ENCODE data around the gene ADAM19.

ADAM19 gene

GRCh38 chr5:157554179-157555036 is 21.2 kb downstream of the ADAM19 start:
- H3K4me3 ChIP-seq: no peak overlapping the region
- no peaks in the 10 kb centered on the region for H3K36me3 ChIP-seq (ENCODE audit: insufficient read depth, low read length)
- no peak overlapping the region for H3K27ac ChIP-seq
- H3K9ac ChIP-seq (ENCODE audit: insufficient read length): no peak overlapping the region
- TF ChIP-seq POLR2AphosphoS5 (IDR thresholded peaks at IDR 0.05; ENCODE audit: borderline replicate concordance, low read depth, low read length) (no peak), FOXP2 (optimal IDR thresholded peaks at IDR 0.05; ENCODE audit: control extremely low read depth, extremely low read length, insufficient read depth) (no peak), EZH2 (IDR thresholded peaks at IDR 0.05) (no peak)
- H3K9me3 ChIP-seq (ENCODE audit: low read depth, low read length): no peaks in the 10 kb centered on the region
- DNase-seq (ENCODE audit: low read depth, low spot score): no peak

- Histone ChIP-seq H3K4me3 (no peak overlapping the region), H3K9ac (ENCODE audit: insufficient read length) (no peak overlapping the region), H3K9me3 (ENCODE audit: low read depth, low read length) (no peaks in the 10 kb centered on the region), H3K27ac (no peak overlapping the region), H3K36me3 (ENCODE audit: insufficient read depth, low read length) (no peaks in the 10 kb centered on the region)
- TF ChIP-seq FOXP2 (optimal IDR thresholded peaks at IDR 0.05; ENCODE audit: control extremely low read depth, extremely low read length, insufficient read depth) (no peak), POLR2AphosphoS5 (IDR thresholded peaks at IDR 0.05; ENCODE audit: borderline replicate concordance, low read depth, low read length) (no peak)
- no peak for DNase-seq (ENCODE audit: low read depth, low spot score)
Measured at GRCh38 chr5:157552650-157553049, 22.9 kb downstream of the ADAM19 start.

GRCh38 chr5:157550663-157551062 is 24.9 kb downstream of the ADAM19 start:
- no peak for DNase-seq (ENCODE audit: low read depth, low spot score)
- Histone ChIP-seq H3K27ac (no peak overlapping the region), H3K36me3 (ENCODE audit: insufficient read depth, low read length) (no peaks in the 10 kb centered on the region), H3K4me3 (no peak overlapping the region), H3K9me3 (ENCODE audit: low read depth, low read length) (no peaks in the 10 kb centered on the region), H3K9ac (ENCODE audit: insufficient read length) (no peak overlapping the region)
- TF ChIP-seq EZH2 (IDR thresholded peaks at IDR 0.05): no peak
- no peak for TF ChIP-seq POLR2AphosphoS5 (IDR thresholded peaks at IDR 0.05; ENCODE audit: borderline replicate concordance, low read depth, low read length)
- TF ChIP-seq FOXP2 (optimal IDR thresholded peaks at IDR 0.05; ENCODE audit: control extremely low read depth, extremely low read length, insufficient read depth): no peak

GRCh38 chr5:157549954-157550549 is 25.5 kb downstream of the ADAM19 start:
- Histone ChIP-seq H3K9me3 (ENCODE audit: low read depth, low read length) (no peaks in the 10 kb centered on the region), H3K27ac (no peak overlapping the region), H3K36me3 (ENCODE audit: insufficient read depth, low read length) (no peaks in the 10 kb centered on the region), H3K9ac (ENCODE audit: insufficient read length) (no peak overlapping the region), H3K4me3 (no peak overlapping the region)
- no peak for TF ChIP-seq POLR2AphosphoS5 (IDR thresholded peaks at IDR 0.05; ENCODE audit: borderline replicate concordance, low read depth, low read length)
- DNase-seq (ENCODE audit: low read depth, low spot score): no peak

- Histone ChIP-seq H3K36me3 (ENCODE audit: insufficient read depth, low read length) (no peaks in the 10 kb centered on the region), H3K9me3 (ENCODE audit: low read depth, low read length) (no peaks in the 10 kb centered on the region), H3K4me3 (no peak overlapping the region), H3K27ac (no peak overlapping the region), H3K9ac (ENCODE audit: insufficient read length) (no peak overlapping the region)
- no peak for DNase-seq (ENCODE audit: low read depth, low spot score)
- TF ChIP-seq EZH2 (IDR thresholded peaks at IDR 0.05): no peak
- no peak for TF ChIP-seq FOXP2 (optimal IDR thresholded peaks at IDR 0.05; ENCODE audit: control extremely low read depth, extremely low read length, insufficient read depth)
- TF ChIP-seq POLR2AphosphoS5 (IDR thresholded peaks at IDR 0.05; ENCODE audit: borderline replicate concordance, low read depth, low read length): no peak
Measured at GRCh38 chr5:157549283-157549629, 26.3 kb downstream of the ADAM19 start.

GRCh38 chr5:157548513-157549282 is 26.9 kb downstream of the ADAM19 start:
- no peak for DNase-seq (ENCODE audit: low read depth, low spot score)
- Histone ChIP-seq H3K9me3 (ENCODE audit: low read depth, low read length) (no peaks in the 10 kb centered on the region), H3K9ac (ENCODE audit: insufficient read length) (no peak overlapping the region), H3K4me3 (no peak overlapping the region), H3K36me3 (ENCODE audit: insufficient read depth, low read length) (no peaks in the 10 kb centered on the region), H3K27ac (no peak overlapping the region)
- TF ChIP-seq POLR2AphosphoS5 (IDR thresholded peaks at IDR 0.05; ENCODE audit: borderline replicate concordance, low read depth, low read length) (no peak), FOXP2 (optimal IDR thresholded peaks at IDR 0.05; ENCODE audit: control extremely low read depth, extremely low read length, insufficient read depth) (no peak), EZH2 (IDR thresholded peaks at IDR 0.05) (no peak)

GRCh38 chr5:157547941-157548512 is 27.5 kb downstream of the ADAM19 start:
- Histone ChIP-seq H3K4me3 (no peak overlapping the region), H3K9ac (ENCODE audit: insufficient read length) (no peak overlapping the region), H3K36me3 (ENCODE audit: insufficient read depth, low read length) (no peaks in the 10 kb centered on the region), H3K27ac (no peak overlapping the region), H3K9me3 (ENCODE audit: low read depth, low read length) (no peaks in the 10 kb centered on the region)
- no peak for DNase-seq (ENCODE audit: low read depth, low spot score)
- TF ChIP-seq FOXP2 (optimal IDR thresholded peaks at IDR 0.05; ENCODE audit: control extremely low read depth, extremely low read length, insufficient read depth): no peak
- TF ChIP-seq EZH2 (IDR thresholded peaks at IDR 0.05): no peak
- no peak for TF ChIP-seq POLR2AphosphoS5 (IDR thresholded peaks at IDR 0.05; ENCODE audit: borderline replicate concordance, low read depth, low read length)

- Histone ChIP-seq H3K27ac (no peak overlapping the region), H3K9ac (ENCODE audit: insufficient read length) (no peak overlapping the region), H3K4me3 (no peak overlapping the region), H3K9me3 (ENCODE audit: low read depth, low read length) (no peaks in the 10 kb centered on the region), H3K36me3 (ENCODE audit: insufficient read depth, low read length) (no peaks in the 10 kb centered on the region)
- no peak for DNase-seq (ENCODE audit: low read depth, low spot score)
- TF ChIP-seq FOXP2 (optimal IDR thresholded peaks at IDR 0.05; ENCODE audit: control extremely low read depth, extremely low read length, insufficient read depth) (no peak), POLR2AphosphoS5 (IDR thresholded peaks at IDR 0.05; ENCODE audit: borderline replicate concordance, low read depth, low read length) (no peak), EZH2 (IDR thresholded peaks at IDR 0.05) (no peak)
Measured at GRCh38 chr5:157546456-157547100, 29.0 kb downstream of the ADAM19 start.
